22Rv1 (cell line): ENCODE data around the gene MSI2.

Source experiments
- H3K27ac ChIP-seq: fragments of 450-650 bp; 2 replicates; pipeline ENCODE4 v1.5.1; 2017
- ZFX ChIP-seq: fragments of 450-650 bp; IDR thresholded peaks from 2 replicates; pipeline ENCODE4 v1.6.1; 2017; ENCODE audit warnings: antibody characterized with exemption, borderline replicate concordance
- TF ChIP-seq, protein P1 (sequence below): fragments of 450-650 bp; IDR thresholded peaks from 2 replicates; pipeline ENCODE4 v1.5.1; 2017; ENCODE audit warnings: mild to moderate bottlenecking

Gene MSI2

GRCh38 chr17:57478478-57479250, 222.3 kb downstream of the MSI2 start:
- TF ChIP-seq, protein P1, sequence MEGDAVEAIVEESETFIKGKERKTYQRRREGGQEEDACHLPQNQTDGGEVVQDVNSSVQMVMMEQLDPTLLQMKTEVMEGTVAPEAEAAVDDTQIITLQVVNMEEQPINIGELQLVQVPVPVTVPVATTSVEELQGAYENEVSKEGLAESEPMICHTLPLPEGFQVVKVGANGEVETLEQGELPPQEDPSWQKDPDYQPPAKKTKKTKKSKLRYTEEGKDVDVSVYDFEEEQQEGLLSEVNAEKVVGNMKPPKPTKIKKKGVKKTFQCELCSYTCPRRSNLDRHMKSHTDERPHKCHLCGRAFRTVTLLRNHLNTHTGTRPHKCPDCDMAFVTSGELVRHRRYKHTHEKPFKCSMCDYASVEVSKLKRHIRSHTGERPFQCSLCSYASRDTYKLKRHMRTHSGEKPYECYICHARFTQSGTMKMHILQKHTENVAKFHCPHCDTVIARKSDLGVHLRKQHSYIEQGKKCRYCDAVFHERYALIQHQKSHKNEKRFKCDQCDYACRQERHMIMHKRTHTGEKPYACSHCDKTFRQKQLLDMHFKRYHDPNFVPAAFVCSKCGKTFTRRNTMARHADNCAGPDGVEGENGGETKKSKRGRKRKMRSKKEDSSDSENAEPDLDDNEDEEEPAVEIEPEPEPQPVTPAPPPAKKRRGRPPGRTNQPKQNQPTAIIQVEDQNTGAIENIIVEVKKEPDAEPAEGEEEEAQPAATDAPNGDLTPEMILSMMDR = no peak
- TF ChIP-seq ZFX = no peak
- H3K27ac ChIP-seq = no peak overlapping the region

DNA sequence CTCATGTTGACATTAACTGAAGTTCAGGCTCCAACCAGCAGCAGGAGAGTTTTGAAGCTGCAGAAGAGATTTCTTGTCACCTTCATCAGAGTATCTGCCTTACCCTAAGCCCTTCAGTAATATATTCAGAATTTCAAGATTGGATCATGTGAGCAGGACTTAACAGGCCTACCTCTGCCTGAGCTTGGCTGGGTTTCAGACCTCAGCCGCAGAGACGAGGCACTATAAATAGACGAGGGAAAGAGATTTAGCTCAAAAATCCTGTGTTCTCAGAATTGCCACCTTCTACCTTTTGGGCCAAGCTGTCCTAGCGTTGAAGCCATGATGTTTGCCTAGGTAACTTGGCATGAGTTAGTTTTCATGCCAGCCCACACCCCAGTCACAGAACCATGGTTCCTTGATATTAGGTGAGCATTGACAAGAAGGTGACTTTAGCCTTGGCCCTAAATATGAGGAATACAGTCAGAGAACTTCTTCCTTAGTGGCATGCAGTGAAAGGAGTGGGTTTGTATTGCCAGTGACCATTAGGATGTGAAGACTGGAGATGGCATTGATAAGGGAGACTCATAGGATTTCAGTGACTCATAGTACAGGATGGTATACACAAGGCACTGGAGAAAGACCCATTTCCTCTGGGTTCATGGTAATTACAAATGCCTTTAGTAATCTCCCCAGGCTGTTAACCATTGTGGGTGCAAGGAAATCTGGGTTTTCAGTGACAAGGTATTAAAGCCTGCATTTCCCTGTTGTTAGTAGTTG, 224.3 kb downstream of the MSI2 start:
- TF ChIP-seq, protein P1 = no peak
- no peak for TF ChIP-seq ZFX
- H3K27ac ChIP-seq = no peak overlapping the region

DNA sequence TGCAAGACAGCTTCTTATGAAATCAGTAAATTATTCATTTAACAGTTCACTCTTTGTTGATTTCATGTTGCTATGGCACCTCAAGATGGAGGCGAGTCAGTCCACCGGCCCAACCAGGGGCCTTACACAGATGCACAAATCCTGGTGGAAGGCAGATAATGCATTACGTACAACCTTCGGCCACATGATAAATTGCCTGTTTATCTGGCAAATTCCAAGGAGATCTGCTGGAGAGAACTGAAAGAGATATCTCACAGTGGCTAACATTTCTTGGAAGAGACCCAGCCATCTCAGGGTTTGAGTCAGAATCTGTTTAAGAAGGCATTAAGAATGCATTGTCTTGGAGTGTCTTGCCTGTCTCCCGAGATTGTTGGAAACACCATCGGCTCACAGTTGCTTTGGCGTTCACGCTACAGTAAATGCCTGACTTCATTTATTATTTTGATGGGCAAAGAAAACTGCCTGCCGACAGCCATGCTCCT, 225.6 kb downstream of the MSI2 start:
- no peak overlapping the region for H3K27ac ChIP-seq

DNA sequence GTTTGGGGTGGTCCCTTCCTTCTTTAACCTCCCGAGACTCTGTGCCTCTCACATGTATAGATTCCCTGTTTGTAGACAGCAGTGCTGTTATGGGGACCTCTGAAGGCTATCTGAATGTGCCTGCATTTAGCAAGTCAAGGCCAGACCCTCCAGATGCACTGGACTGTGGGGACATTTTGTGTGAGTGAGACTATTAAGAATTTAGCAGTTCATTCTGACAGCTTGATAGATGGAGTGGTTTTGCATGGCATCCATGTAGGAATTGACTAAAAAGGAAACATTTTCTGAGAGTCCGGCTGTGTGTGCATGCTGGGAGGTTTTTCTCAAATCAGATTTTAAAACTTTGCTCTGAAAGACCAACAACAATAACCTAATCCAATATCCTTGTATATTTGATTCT, 226.3 kb downstream of the MSI2 start:
- no peak overlapping the region for H3K27ac ChIP-seq
- TF ChIP-seq, protein P1 = no peak
- no peak for TF ChIP-seq ZFX

More for the DNA sequence above, 225.6 kb downstream of the MSI2 start:
- TF ChIP-seq, protein P1 = no peak
- no peak for TF ChIP-seq ZFX

DNA sequence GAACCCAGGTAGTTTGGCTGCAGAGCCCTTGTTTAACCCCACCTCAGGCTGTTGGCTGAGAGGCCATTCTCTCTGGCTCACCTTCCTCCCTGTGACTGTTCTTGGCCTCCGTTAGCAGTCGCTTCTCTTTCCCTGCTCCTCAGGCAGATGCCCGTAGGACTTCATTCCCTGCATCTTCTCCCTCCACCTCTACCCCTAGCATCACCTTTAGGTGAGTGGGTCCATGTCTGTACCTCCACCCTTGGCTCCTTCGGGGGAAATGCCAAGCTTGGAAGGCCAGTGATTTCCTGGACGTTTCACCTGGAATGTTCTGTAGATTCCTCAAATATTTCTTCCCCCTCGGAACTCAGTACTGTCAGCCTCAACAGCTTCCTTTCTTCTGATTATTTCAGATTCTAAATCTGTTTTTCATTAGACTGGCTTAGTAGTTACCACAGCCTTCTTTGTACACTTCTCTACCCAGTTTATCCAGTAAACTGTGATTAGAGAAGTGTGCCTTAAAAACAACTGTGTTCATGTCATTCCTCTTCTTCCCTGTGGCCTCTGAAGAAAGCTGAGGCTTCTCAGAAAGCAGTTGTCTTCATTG, 227.9 kb downstream of the MSI2 start:
- no peak for TF ChIP-seq ZFX
- TF ChIP-seq, protein P1 = no peak
- no peak overlapping the region for H3K27ac ChIP-seq

DNA sequence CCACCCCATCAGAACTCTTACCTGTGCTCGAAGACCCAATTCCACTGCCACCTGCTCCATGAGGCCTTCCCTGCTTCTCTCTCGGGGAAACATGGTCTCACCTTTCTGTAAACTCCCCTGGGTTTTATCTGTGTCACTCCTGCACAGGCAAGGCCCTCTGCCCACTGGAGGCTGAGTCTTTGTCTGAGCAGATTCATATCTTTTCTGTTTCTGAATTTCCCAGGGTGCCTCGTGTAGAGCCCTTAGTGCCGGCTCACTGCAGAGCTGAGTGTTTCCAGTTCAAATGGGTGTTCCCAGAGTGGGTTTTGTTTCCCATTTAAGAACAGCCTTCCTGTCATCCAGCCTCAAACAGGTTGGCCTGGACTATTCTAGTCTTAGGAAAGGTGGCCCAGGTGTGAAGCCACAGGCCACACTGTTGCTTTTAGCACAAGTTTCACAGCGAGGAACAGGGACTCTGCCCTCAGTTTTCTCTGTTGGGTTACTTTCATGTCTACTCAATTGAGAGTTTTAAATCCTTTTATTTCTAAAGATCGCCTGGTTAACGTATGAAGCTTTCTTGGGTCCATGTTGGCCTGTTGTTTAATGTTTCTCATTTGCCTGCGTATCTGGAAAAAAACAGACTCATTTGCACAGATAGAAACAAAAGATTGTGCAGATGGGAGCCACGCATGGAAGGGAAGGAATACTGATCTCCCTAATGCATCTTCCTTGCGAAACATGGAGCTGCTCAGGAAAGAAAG, 228.7 kb downstream of the MSI2 start:
- H3K27ac ChIP-seq = no peak overlapping the region
- TF ChIP-seq, protein P1 = no peak
- no peak for TF ChIP-seq ZFX
